Activated T-helper 1 cell treated with Interleukin-2 at 50 U/mL for 16 hours (primary cell): ENCODE results near the gene SRRM1.

Experiments used
- DNase-seq: peaks from one replicate; pipeline ENCODE4 v3.0.0-alpha.2; 2020; ENCODE audit warnings: low read depth

The SRRM1 gene, protein sequence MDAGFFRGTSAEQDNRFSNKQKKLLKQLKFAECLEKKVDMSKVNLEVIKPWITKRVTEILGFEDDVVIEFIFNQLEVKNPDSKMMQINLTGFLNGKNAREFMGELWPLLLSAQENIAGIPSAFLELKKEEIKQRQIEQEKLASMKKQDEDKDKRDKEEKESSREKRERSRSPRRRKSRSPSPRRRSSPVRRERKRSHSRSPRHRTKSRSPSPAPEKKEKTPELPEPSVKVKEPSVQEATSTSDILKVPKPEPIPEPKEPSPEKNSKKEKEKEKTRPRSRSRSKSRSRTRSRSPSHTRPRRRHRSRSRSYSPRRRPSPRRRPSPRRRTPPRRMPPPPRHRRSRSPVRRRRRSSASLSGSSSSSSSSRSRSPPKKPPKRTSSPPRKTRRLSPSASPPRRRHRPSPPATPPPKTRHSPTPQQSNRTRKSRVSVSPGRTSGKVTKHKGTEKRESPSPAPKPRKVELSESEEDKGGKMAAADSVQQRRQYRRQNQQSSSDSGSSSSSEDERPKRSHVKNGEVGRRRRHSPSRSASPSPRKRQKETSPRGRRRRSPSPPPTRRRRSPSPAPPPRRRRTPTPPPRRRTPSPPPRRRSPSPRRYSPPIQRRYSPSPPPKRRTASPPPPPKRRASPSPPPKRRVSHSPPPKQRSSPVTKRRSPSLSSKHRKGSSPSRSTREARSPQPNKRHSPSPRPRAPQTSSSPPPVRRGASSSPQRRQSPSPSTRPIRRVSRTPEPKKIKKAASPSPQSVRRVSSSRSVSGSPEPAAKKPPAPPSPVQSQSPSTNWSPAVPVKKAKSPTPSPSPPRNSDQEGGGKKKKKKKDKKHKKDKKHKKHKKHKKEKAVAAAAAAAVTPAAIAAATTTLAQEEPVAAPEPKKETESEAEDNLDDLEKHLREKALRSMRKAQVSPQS

DNA sequence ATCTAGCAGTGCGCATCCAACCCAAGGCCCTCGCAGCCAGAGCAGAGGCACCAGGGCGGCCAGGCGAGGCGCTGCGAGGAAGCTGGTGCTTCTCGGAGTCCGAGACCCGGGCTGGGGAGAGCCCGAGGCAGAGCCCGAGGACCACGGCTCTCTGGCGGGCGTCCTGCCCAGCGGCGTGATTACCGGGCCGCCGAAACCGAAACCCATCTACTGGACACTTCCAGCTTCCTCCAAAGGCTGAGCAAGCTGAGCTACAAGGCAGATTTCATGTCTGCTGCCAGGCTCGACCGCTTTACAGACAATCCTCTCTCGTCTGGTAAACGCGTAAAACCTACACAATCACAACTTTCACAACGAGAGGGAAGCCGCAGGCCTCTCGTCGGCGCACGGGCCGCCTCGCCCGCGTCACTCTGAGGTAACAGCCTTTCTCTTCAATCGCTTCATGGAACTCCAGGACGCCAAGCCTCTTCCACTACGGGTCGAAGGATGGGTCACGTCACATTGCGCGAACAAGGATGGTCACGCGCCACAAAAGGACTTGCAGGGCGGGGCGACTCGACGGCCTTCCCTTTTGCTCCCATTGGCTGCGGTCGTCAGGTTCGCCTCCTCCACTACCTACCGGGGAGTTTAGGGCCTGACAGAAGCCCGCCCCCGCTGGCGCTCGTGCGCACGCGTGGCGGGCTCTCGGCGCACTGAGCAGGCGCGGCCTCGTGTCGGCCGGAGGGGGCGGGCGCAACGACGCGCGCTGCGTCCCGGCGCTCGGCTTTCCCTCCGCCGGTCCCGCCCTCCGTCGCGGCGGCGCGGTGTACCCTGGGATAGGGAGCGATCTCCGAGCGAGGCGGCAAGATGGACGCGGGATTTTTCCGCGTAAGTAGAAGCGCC is at the start of gene SRRM1:
Gene SRRM1, plus strand, starts transcription at position 822 of the 882 bp plus-strand sequence. Its CDS starts 25 bp downstream, at position 847.
- DNase-seq: peak; percentile 97

DNA sequence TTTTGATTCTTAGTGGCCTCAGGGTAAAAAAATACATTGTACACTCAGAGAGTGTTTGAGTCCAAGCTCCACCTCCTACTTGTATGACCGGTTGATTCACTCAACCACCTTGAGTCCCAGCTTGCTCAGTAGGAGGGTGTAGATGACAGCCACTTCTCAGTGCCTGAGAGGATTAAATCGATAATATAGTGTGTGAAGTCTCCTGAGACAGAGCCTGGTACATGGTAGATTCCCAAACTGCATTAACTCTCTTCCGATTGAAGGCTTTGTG is 48.8 kb upstream of the SRRM1 start:
- no peak for DNase-seq

DNA sequence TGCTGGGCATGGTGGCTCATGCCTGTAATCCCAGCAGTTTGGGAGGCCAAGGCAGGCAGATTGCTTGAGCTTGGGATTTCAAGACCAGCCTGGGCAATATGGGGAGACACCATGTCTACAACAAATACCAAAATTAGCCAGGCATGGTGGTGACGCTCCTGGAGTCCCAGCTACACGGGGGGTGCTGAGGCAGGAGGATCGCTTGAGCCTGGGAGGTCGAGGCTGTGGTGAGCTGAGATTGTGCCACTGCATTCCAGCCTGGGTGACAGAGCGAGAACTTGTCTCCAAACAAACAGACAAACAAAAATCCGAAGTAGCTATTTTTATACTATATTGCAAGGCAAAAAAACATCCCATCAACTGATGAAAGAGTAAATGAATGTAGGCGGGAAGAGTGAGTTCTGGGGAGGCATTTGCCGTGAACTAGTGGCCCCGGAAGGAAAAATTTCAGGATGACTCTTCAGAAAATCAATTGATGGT is 46.7 kb upstream of the SRRM1 start:
- no peak for DNase-seq

DNA sequence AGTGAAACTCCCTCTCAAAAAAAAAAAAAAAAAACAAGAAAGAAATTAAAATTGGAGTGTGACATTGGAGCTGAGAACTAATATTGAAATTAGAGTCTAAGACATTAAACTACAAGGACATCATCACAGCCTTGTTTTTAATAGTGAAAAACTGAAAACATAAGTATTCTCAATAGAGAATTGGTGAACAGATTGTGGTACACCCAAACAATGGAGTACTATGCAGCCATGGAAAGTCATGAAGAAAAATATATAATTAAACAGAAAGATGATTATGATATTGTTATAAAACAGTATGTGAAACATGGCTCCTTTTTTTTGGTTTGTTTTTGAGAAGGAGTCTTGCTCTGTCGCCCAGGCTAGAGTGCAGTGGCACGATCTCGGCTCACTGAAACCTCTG is 43.8 kb upstream of the SRRM1 start:
- DNase-seq: no peak

DNA sequence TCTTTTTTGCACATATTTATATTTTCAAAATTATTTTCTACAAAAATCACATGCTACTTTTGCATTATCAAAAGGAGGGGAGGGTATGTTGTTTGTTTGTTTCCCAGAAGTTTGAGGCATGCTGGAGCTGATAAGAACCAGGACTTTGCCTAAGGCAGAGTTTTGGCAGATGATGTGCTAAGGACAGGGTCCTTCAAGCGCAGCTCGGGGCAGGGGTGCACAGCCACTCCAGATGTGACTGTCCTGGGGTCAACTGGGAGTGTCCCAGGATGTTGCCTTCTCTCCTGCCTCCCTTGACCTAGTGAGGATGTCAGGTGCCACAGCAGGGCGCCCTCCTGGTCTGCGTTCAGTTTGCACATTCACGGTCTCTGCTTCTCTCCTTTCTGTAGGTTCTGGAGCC is 42.6 kb upstream of the SRRM1 start:
- no peak for DNase-seq

DNA sequence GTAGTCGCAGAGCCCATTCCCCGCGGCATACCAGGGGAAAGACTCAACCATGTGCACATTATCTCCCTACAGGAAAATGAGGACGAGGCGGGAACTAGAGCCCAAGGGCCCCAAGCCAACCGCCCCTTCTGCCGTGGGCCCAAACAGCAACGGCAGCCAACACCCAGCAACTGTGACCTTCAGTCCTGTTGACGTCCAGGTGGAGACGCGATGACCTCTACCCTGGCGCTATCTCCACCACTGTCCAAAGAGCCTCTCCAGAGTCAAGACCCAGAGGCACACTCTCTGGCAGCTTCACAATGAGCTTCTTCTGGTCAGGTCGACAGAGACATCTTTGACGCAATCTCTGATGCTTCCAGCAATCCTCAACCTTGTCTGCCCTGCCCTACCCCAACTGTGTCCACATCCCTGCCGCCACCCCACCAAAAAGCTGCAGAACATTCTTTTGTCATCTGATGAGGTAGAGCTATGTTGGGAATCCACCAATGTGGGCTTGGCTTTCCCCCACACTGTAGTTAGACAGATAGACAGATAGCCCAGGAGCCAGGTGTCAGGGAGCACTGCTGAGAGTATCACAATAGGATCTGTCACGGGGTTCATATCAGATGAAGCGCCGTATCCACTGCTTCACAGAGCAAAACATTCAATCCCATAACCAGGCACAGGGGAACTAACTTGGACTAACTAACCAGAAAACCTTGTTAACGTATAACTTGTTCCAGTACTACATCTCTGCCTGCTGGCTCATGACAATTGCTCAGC is 37.4 kb upstream of the SRRM1 start:
- DNase-seq: no peak

DNA sequence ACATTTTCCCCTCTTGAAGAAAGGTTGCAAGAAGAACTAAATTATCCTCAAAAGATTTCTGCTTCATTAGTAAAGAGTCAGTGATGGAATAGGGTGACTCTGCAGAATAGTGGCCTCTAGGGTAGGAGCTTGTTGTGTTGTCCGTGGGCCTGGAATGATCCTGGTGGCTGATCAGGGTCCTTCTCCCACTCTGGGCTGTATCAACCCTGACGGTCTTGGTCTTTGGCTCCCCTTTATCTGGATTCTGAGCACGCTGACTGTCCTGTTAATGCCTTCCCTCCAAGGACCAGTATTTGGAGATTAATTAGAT is 36.9 kb upstream of the SRRM1 start:
- DNase-seq: no peak

DNA sequence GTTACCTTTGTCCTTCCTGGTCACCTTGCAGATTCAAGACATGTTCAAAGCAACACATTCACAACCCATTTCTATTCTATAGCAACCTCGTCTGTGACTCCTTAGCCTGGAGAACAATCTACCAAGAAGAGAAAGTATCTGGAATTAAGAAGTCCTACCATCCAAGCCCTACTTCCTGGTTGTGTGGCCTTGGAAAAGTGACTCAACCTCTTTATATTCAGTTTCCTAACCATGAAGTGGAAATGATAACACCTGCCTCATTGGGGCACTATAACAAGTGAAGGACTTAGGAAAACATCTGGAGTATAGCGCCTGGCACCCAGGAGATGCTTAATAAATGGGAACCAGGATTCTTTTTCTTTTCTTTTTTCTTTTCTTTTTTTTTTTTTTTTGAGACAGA is 36.5 kb upstream of the SRRM1 start:
- DNase-seq: no peak

DNA sequence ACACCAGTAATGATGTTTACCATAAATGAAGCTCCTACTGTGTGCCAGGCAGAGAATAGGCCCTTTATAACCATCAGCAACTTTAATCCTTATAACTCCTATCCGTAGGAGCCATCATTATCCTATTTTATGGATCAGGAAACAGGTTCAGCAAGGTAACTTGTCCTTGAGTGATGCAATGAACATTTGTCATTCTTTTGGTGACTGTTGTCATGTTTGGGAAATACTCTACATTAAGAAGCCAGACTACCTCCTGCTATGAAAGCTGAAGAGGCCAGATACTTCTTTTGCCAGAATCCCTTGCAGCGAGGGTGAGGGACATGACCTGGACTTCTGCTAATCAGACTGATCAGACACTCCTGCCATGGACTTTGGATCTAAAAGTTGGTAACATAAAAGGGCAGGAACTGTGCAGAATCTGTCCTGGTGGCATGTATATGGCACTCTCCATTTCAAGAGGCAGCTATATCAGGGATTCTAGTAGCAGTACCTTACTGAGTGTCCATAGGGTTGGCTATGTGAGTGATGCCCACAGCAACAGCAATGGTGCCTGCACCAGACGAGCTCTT is 33.1 kb upstream of the SRRM1 start:
- no peak for DNase-seq

DNA sequence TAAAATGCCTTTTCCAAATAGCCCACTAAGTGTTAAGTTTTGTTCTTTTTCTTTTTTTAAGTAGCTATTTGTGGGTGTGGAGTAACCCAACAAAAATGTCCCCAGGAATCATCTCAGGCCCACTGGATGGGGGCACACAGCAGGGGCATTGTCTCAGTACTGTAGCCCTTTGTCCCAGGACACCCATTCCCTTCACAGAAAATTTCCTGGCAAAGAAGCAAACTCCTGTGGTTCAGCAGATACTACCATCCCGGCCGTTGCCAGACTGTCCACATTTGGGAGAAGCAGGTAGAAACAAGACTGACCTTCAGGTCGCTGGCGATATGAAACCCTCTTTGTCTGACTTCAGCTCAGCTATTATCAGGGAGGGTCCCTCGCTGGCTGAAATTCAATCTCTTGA is 23.7 kb upstream of the SRRM1 start:
- DNase-seq: no peak

DNA sequence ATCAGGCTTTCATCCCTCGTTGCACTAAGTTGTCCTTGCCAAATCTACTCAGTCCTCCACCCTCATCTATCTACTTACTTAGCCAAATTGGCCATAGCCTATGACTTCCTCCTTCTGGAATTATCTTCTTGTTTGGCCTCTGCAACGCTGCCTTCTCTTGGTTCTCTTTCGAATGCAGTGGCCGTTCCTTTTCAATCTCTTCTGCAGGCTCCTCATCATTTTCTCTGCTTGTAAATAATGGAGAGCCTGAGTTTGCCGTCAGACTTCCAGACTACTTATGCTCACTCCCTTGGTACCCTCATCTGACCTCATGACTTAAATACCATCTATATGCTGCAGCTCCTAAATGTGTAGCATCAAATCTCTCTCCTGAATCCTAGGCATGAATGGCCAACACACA is 22.4 kb upstream of the SRRM1 start:
- DNase-seq: no peak

DNA sequence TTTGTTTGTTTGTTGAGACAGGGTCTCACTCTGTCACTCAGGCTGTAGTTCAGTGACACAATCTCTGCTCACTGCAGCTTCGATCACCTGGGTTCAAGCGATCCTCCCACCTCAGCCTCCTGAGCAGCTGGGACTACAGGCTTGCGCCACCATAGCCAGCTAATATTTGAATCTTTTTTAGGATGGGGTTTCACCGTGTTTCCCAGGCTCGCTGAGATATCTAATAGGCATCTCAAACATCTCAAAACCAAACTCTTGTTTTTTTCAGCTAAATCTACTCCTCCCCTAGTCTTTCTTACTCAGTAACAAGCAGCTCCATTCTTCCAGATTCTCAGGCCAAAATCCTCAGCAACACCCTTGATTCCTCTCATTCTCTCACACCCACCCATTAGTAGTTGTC is 22.0 kb upstream of the SRRM1 start:
- no peak for DNase-seq

DNA sequence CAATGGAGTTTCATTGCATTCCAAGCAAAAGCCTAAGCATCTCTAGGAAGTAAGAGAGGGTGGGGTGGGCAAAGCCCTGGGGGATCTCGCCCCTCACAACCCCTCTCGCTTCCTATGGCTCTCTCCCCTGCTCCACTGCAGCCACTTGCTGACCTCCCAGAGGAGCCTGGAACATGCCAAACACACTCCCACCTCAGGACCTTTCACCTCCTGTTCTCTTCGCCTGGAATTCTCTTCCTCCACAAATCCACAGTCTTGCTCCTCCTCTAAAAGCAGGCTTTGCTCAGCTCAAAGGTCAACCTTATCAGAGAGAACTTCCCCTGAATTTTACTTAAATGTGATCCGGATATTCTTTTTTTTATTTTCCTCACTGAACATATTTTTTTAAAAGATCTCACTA is 20.9 kb upstream of the SRRM1 start:
- no peak for DNase-seq

DNA sequence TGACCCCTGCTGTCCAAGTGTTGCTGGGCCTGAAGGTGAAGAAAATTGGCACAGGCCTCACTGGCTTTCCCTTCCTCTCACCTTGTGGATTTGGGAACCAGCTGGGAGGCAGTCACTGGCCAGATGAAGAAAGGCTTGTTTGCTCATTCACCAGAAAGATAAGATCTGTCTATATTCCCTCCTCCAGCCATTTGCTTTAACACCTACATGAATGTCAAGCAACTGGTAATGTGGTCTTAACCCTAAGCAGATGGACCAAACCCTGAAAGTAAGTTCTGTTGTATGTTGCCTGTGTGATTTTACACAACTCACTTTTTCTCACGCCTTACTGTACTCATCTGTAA is 10.3 kb upstream of the SRRM1 start:
- DNase-seq: no peak

DNA sequence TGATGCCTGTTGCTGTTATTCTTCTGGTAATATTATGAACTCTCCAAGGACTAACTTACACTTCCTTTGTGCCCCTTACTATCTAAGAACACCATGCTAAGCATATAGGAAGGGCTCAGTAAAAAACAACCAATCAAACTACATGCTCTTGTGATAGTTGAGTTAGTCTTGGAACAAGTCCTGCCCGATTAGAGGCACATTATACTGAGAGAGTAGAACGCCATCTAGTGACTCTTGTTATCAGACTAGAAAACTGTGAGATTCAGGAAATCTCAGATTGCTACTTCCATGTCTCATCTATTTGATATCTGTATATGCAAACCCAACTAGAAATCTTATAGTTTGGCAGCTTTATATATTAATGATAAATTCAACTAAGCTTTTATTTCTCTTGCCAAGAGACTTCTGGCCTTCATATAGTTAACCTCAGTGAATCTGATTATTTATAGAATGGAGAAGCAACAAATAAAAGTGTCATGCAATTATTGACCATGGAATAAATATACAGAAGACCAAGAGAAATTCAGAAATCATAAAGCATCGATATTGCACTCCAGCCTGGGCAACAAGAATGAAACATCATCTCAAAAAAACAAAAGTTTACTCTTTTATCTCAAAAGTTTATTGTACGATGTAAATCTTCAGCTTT is 7.8 kb upstream of the SRRM1 start:
- DNase-seq: no peak

DNA sequence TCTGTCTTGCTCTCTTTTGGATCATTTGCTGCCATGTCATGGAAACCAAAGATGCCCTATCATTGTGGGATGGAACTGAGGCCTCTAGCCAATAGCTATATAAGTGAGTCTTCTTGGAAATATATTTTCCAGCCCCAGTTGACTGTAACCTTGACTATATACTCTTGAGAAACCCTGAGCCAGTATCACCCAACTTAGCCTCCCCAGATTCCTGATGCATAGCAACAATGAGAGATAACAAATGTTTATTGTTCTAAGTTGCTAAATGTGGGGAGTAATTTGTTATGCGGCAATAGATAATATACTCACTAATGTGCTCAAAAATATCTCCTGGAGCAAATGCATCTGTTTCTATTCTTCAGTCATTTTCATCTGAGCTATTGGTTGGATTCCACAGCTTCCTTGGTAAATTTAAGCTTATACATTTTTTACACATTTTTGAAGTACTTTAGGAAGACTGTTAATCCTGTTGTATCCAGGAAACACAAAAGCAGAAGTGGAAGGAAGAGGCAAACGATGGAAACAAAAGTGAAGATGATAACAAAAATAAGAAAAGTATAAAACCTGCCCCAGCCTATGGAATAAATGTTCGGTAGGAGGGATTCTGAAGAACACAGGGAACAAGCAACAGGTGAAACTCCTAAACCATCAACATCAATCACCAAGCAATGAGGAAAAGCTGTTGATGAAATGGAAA is 6.3 kb upstream of the SRRM1 start:
- DNase-seq: no peak

DNA sequence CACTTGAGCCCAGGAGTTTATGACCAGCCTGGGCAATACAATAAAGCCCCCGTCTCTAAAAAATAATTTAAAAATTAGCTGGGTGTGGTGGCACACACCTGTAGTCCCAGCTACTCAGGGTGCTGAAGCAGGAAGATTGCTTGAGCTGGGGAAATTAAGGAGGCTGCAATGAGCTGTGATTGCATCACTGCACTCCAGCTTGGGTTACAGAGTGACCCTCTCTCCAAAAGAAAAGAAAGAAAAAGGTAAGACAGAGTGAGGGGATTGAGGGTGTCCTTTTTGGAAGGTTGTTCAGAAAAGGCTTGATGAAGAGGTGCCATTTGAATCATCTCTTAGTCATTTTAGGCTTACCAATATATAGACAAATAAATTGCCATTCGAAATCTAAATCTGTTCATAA is 4.0 kb upstream of the SRRM1 start:
- no peak for DNase-seq

DNA sequence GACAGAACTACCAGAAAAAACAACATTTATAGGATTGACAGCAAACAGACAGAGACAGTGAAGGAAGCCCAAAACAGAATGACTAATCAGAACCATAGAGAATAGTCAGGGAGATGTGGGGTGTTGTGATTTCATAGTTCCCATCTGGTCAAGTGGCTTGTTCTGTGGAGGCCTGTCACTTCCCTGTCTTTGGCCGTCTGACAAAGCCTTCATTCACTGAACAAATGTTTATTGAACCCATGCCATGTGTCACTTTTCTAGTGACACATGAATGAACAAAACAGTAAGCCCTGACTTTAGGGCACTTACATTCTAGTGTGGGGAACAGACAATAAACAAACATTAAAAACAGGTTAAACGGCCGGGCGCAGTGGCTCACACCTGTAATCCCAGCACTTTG is 3.2 kb upstream of the SRRM1 start:
- DNase-seq: no peak

DNA sequence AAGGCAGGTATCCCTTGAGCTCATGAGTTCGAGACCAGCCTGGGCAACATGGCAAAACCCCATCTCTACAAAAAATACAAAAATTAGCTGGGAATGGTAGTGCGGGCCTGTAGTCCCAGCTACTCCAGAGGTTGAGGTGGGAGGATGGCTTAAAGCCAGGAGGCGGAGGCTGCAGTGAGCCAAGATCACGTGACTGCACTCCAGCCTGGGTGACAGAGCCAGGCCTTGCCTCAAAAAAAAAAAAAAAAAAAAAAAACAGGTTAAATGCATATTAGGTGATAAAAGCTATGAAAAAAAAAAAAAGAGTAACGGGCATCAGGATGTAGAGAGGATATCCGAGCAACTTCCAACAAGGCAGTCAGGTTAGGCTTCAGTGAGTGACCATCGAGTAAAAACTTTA is 2.8 kb upstream of the SRRM1 start:
- no peak for DNase-seq

DNA sequence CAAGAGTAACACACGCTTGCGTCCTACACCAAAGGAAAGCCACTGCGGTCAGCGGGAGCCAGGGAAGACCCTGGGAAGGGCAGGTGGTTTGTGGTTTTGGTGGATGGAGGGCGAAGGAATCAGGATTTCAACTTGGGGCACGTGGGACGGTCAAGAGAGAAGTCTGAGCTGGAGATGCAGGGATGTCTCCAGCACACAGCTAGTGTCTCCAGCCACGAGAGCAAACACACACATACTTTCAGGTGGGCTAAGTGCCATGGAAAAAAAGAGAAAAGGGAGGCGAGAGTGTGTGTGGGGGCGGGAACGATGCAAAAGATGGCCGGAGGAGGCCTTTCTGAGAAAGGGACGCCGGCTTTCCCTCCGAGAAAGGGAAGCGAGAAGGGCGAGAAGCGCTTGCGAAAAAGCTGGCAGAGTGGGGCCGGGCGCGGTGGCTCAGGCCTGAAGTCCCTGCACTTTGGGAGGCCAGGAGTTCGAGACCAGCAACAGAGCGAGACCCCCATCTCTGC is 1.4 kb upstream of the SRRM1 start:
- DNase-seq: no peak
